ENCODE measurements around the gene GPR21. TPM values are rescaled to one million over a fixed set of nuclear protein-coding genes. Genes with fewer than 3 reads are reported as not detected.

Gene GPR21
- polyA plus RNA-seq, 1 of the 3 experiments (the other 2 are of a cell fraction): not detected

DNA sequence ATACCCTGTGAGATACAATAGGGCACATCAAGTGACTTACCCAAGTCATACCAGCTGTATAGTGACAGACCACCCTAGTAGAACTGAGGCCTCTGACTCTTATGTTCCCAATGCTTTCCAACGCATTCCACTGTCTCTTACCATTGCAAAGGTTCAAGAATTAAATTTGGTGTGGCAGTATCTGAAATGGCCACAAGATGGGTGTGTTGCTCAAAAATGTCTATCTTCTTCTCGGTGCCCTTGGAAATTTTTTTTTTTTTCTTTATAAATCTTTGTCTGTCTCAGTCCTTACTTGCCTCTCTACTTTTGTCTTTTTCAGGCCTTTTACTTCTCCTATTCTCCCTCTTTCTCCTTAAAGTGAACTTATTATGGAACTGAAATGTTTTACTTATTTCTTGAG lies 48.4 kb downstream of the GPR21 start (continued):
- no peak for TF ChIP-seq GABPA (IDR thresholded peaks at IDR 0.05; ENCODE audit: low read depth)
- TF ChIP-seq MEF2A (IDR thresholded peaks at IDR 0.05; ENCODE audit: borderline replicate concordance, low read depth): no peak
- no peak for TF ChIP-seq FOSL2 (IDR thresholded peaks at IDR 0.05; ENCODE audit: borderline replicate concordance, low read depth)

DNA sequence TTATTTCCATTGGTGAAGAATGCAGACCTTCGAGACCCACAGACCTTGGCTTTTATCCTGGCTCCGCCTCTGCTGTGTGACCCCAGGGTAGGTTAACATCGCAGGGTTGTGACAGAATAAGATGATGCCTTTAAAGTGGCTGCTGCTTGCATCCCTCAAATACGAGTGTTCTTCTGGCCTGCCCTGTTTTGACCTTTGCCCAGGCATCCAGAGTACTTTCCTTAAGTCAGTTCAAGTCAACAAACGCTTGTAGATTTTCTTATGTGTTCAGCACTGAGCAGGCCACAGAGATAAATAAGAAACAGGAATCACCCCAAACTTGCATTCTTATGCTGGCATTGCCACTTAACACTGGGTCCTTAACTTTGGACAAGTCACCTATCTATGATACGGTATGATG lies 50.2 kb downstream of the GPR21 start:
- Histone ChIP-seq H3K4me3 (ENCODE audit: low read depth in 2 of 2, low read length in 1 of 2) (no peak overlapping the region), H3K9ac (no peak overlapping the region), H4K20me1 (ENCODE audit: insufficient read depth) (no peaks in the 10 kb centered on the region), H3F3A (replicated peaks; ENCODE audit: insufficient read depth) (no peaks in the 10 kb centered on the region), H3K27ac (ENCODE audit: low read depth in 2 of 2, low read length in 1 of 2) (no peak overlapping the region), H3K4me2 (no peak overlapping the region), H2AFZ (ENCODE audit: low read depth) (no peak overlapping the region), H3K79me2 (ENCODE audit: insufficient read depth) (no peaks in the 10 kb centered on the region), H3K9me3 (no peaks in the 10 kb centered on the region), H3K9me2 (no peaks in the 10 kb centered on the region), H3K4me1 (ENCODE audit: control insufficient read depth in 1 of 2, insufficient read depth in 2 of 2, low read depth in 1 of 2, low read length in 1 of 2) (peaks cover 0 to 7% of the 10 kb centered on the region in 2 experiments; a peak in 1 of 4 replicates), H3K27me3 (ENCODE audit: insufficient read depth) (no peaks in the 10 kb centered on the region), H3K36me3 (replicated peaks in 1 of 2; ENCODE audit: control insufficient read depth in 1 of 2, insufficient read depth in 2 of 2, low read length in 1 of 2) (peaks cover 44 to 63% of the 10 kb centered on the region in 2 experiments)
- TF ChIP-seq, protein P1, sequence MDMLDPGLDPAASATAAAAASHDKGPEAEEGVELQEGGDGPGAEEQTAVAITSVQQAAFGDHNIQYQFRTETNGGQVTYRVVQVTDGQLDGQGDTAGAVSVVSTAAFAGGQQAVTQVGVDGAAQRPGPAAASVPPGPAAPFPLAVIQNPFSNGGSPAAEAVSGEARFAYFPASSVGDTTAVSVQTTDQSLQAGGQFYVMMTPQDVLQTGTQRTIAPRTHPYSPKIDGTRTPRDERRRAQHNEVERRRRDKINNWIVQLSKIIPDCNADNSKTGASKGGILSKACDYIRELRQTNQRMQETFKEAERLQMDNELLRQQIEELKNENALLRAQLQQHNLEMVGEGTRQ (IDR thresholded peaks at IDR 0.05; ENCODE audit: borderline replicate concordance, low read depth, low read length): no peak
- TF ChIP-seq ELF1 (IDR thresholded peaks at IDR 0.05): no peak
- no peak for TF ChIP-seq GATA2 (CRISPR knock-in tag; IDR thresholded peaks at IDR 0.05)
- no peak for TF ChIP-seq SMC3 (IDR thresholded peaks at IDR 0.05; ENCODE audit: low read depth, low read length)
- no peak for TF ChIP-seq RXRA (IDR thresholded peaks at IDR 0.05; ENCODE audit: borderline replicate concordance, low read depth)
- TF ChIP-seq, protein P2, sequence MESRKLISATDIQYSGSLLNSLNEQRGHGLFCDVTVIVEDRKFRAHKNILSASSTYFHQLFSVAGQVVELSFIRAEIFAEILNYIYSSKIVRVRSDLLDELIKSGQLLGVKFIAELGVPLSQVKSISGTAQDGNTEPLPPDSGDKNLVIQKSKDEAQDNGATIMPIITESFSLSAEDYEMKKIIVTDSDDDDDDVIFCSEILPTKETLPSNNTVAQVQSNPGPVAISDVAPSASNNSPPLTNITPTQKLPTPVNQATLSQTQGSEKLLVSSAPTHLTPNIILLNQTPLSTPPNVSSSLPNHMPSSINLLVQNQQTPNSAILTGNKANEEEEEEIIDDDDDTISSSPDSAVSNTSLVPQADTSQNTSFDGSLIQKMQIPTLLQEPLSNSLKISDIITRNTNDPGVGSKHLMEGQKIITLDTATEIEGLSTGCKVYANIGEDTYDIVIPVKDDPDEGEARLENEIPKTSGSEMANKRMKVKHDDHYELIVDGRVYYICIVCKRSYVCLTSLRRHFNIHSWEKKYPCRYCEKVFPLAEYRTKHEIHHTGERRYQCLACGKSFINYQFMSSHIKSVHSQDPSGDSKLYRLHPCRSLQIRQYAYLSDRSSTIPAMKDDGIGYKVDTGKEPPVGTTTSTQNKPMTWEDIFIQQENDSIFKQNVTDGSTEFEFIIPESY (IDR thresholded peaks at IDR 0.05; ENCODE audit: borderline replicate concordance, low read depth): no peak
- TF ChIP-seq, protein P3, sequence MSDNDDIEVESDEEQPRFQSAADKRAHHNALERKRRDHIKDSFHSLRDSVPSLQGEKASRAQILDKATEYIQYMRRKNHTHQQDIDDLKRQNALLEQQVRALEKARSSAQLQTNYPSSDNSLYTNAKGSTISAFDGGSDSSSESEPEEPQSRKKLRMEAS (IDR thresholded peaks at IDR 0.05; ENCODE audit: low read depth): no peak
- no peak for TF ChIP-seq MXI1 (IDR thresholded peaks at IDR 0.05; ENCODE audit: low read depth, low read length)
- TF ChIP-seq POLR2AphosphoS5 (IDR thresholded peaks at IDR 0.05; ENCODE audit: low read depth, low read length): no peak
- no peak for TF ChIP-seq MEF2A (IDR thresholded peaks at IDR 0.05; ENCODE audit: borderline replicate concordance, low read depth)
- TF ChIP-seq, protein P4, sequence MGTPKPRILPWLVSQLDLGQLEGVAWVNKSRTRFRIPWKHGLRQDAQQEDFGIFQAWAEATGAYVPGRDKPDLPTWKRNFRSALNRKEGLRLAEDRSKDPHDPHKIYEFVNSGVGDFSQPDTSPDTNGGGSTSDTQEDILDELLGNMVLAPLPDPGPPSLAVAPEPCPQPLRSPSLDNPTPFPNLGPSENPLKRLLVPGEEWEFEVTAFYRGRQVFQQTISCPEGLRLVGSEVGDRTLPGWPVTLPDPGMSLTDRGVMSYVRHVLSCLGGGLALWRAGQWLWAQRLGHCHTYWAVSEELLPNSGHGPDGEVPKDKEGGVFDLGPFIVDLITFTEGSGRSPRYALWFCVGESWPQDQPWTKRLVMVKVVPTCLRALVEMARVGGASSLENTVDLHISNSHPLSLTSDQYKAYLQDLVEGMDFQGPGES (IDR thresholded peaks at IDR 0.05; ENCODE audit: low read depth, low read length): no peak
- TF ChIP-seq RFX5 (IDR thresholded peaks at IDR 0.05; ENCODE audit: low read length): no peak
- no peak for TF ChIP-seq NFIC (IDR thresholded peaks at IDR 0.05; ENCODE audit: borderline replicate concordance)
- TF ChIP-seq, protein P5, sequence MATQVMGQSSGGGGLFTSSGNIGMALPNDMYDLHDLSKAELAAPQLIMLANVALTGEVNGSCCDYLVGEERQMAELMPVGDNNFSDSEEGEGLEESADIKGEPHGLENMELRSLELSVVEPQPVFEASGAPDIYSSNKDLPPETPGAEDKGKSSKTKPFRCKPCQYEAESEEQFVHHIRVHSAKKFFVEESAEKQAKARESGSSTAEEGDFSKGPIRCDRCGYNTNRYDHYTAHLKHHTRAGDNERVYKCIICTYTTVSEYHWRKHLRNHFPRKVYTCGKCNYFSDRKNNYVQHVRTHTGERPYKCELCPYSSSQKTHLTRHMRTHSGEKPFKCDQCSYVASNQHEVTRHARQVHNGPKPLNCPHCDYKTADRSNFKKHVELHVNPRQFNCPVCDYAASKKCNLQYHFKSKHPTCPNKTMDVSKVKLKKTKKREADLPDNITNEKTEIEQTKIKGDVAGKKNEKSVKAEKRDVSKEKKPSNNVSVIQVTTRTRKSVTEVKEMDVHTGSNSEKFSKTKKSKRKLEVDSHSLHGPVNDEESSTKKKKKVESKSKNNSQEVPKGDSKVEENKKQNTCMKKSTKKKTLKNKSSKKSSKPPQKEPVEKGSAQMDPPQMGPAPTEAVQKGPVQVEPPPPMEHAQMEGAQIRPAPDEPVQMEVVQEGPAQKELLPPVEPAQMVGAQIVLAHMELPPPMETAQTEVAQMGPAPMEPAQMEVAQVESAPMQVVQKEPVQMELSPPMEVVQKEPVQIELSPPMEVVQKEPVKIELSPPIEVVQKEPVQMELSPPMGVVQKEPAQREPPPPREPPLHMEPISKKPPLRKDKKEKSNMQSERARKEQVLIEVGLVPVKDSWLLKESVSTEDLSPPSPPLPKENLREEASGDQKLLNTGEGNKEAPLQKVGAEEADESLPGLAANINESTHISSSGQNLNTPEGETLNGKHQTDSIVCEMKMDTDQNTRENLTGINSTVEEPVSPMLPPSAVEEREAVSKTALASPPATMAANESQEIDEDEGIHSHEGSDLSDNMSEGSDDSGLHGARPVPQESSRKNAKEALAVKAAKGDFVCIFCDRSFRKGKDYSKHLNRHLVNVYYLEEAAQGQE (IDR thresholded peaks at IDR 0.05; ENCODE audit: low read depth, low read length): no peak
- no peak for TF ChIP-seq FOXJ3 (CRISPR knock-in tag; IDR thresholded peaks at IDR 0.05)
- TF ChIP-seq FOSL2 (IDR thresholded peaks at IDR 0.05; ENCODE audit: borderline replicate concordance, low read depth): no peak
- TF ChIP-seq RAD21 (IDR thresholded peaks at IDR 0.05; ENCODE audit: low read length): no peak
- 92% methylated on average over 6 of the region's 6 CpGs for WGBS (ENCODE audit: low lambda C conversion rate)
- CTCF ChIA-PET: interaction anchor here (0.9 to 4.6 kb wide), 4 partner anchors 19 to 271 kb away, joined by 4 to 58 read pairs (median 16); no protein-coding TSS in a partner anchor
- POLR2A ChIA-PET: no interaction called here
- no peak for DNase-seq
